ENCODE data around the gene STON1. TPM values are rescaled to one million over a fixed set of nuclear protein-coding genes. Genes with fewer than 3 reads are reported as not detected.

Gene STON1
- total RNA-seq, 3 donors from 2014 or later: 21.7 to 45.6 (median 35.1) TPM

GRCh38 chr2:48529194-48529593 lies 760 bp upstream of the STON1 start:
- Histone ChIP-seq H3K27me3 (no peaks in the 10 kb centered on the region), H3K36me3 (no peaks in the 10 kb centered on the region), H3K4me1 (no peaks in the 10 kb centered on the region), H3K4me3 (peak overlapping the region; percentile 82 to 86 (median 86)), H3K27ac (peak overlapping the region; percentile 74 to 91), H3K9me3 (no peaks in the 10 kb centered on the region)
- no peak for TF ChIP-seq CTCF (IDR thresholded peaks at IDR 0.05)
- no peak for TF ChIP-seq POLR2A (IDR thresholded peaks at IDR 0.05)
- no peak for TF ChIP-seq POLR2AphosphoS5 (IDR thresholded peaks at IDR 0.05)
- no peak for DNase-seq (ENCODE audit: low spot score in 2 of 2)
- intact Hi-C loops (cut with DNase I; ENCODE audit: low total_unique reads): no loop called here

- H3K27ac ChIP-seq: peak overlapping the region; percentile 74 to 91
- H3K27me3 ChIP-seq: no peaks in the 10 kb centered on the region
- H3K4me1 ChIP-seq: no peaks in the 10 kb centered on the region
- no peaks in the 10 kb centered on the region for H3K9me3 ChIP-seq
- H3K36me3 ChIP-seq: no peaks in the 10 kb centered on the region
- TF ChIP-seq POLR2A (IDR thresholded peaks at IDR 0.05) (no peak), POLR2AphosphoS5 (IDR thresholded peaks at IDR 0.05) (no peak), CTCF (IDR thresholded peaks at IDR 0.05) (no peak)
- no peak for DNase-seq (ENCODE audit: low spot score in 2 of 2)
- H3K4me3 ChIP-seq: peak overlapping the region; percentile 82 to 86 (median 86)
- intact Hi-C loops (cut with DNase I; ENCODE audit: low total_unique reads): no loop called here
These were observed 300 bp upstream of the STON1 start for GRCh38 chr2:48529676-48530032.

- H3K4me1 ChIP-seq: no peaks in the 10 kb centered on the region
- H3K27me3 ChIP-seq: no peaks in the 10 kb centered on the region
- DNase-seq (ENCODE audit: low spot score in 2 of 2): peak in 1 of 2 donors; percentile 26
- H3K27ac ChIP-seq: peak overlapping the region; percentile 74 to 91
- H3K36me3 ChIP-seq: no peaks in the 10 kb centered on the region
- TF ChIP-seq POLR2A (IDR thresholded peaks at IDR 0.05): no peak
- no peak for TF ChIP-seq CTCF (IDR thresholded peaks at IDR 0.05)
- no peak for TF ChIP-seq POLR2AphosphoS5 (IDR thresholded peaks at IDR 0.05)
- H3K9me3 ChIP-seq: no peaks in the 10 kb centered on the region
- intact Hi-C loops (cut with DNase I; ENCODE audit: low total_unique reads): no loop called here
- peak overlapping the region; percentile 82 to 86 (median 86) for H3K4me3 ChIP-seq
These were observed 1.2 kb downstream of the STON1 start for GRCh38 chr2:48531141-48531648.

- Histone ChIP-seq H3K27ac (no peak overlapping the region), H3K4me1 (no peaks in the 10 kb centered on the region), H3K9me3 (no peaks in the 10 kb centered on the region), H3K4me3 (peak overlapping the region in 1 of 3 donors; percentile 86), H3K36me3 (no peaks in the 10 kb centered on the region), H3K27me3 (no peaks in the 10 kb centered on the region)
- DNase-seq (ENCODE audit: low spot score in 2 of 2): no peak
- TF ChIP-seq CTCF (IDR thresholded peaks at IDR 0.05) (no peak), POLR2AphosphoS5 (IDR thresholded peaks at IDR 0.05) (no peak), POLR2A (IDR thresholded peaks at IDR 0.05) (no peak)
- intact Hi-C loops (cut with DNase I; ENCODE audit: low total_unique reads): no loop called here
These were observed 2.2 kb downstream of the STON1 start for GRCh38 chr2:48532174-48532573.

GRCh38 chr2:48532824-48533223 lies 2.9 kb downstream of the STON1 start:
- H3K27ac ChIP-seq: no peak overlapping the region
- no peaks in the 10 kb centered on the region for H3K4me1 ChIP-seq
- no peaks in the 10 kb centered on the region for H3K36me3 ChIP-seq
- H3K4me3 ChIP-seq: no peak overlapping the region
- intact Hi-C loops (cut with DNase I; ENCODE audit: low total_unique reads): no loop called here
- TF ChIP-seq CTCF (IDR thresholded peaks at IDR 0.05) (no peak), POLR2A (IDR thresholded peaks at IDR 0.05) (no peak), POLR2AphosphoS5 (IDR thresholded peaks at IDR 0.05) (no peak)
- DNase-seq (ENCODE audit: low spot score in 2 of 2): no peak
- H3K27me3 ChIP-seq: no peaks in the 10 kb centered on the region
- H3K9me3 ChIP-seq: no peaks in the 10 kb centered on the region

Measured in breast epithelium (tissue), 4 donors.